NCI-H2227 treated with DMSO at 0.1 percent for 48 hours (cell line): ENCODE results near the gene HTT.

Experiments
- DNase-seq: peaks from one replicate; lab custom pipeline; 2025; lab: John Stamatoyannopoulos, UW

Gene HTT

DNA sequence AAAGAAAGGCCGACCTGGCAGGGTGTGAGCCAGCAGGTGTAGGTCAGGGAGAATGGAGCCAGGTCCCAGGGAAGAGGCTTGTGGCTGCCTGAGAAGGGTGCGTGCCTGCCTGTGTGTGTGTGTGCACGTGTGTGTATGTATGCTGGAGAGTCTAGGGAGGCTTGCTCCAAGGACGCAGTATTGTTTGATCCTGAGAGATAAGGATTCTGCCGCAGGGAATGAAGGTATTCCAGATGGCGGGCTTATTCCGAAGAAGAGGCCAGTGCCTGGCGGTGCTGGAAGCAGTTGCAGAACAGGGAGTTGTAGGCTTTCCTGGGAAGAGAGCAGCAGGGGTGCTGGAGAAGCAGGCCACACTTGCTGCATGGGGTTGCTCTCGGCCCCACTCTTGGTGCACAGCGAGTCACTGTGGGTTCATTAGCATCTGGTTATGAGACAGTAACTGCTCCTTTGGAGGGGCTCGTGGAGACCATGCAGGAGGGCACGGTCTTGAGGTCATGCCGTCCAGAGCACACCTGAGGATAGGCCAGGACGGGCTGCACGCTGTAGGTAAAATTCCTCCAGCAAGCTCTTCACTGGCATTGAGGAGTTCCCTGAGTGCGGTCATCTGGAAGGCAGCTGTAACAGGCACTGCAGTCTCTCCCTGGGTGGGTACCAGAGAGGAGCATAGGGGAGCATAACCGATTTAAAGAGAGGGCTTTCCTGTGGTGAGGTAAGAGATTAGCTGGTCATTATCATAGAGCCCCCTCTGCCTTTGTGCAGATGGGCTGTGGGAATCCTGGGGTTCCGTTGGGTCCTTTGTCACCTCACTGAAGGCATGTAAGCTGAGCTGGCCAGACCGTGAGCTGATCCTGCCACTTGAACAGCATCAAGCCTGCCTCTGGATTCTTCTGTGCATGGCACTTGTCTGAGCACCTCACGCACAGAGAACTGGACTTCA, 144.6 kb downstream of the HTT start:
- no peak for DNase-seq

- no peak for DNase-seq
Observed at GRCh38 chr4:3219761-3220475, 145.4 kb downstream of the HTT start.

DNA sequence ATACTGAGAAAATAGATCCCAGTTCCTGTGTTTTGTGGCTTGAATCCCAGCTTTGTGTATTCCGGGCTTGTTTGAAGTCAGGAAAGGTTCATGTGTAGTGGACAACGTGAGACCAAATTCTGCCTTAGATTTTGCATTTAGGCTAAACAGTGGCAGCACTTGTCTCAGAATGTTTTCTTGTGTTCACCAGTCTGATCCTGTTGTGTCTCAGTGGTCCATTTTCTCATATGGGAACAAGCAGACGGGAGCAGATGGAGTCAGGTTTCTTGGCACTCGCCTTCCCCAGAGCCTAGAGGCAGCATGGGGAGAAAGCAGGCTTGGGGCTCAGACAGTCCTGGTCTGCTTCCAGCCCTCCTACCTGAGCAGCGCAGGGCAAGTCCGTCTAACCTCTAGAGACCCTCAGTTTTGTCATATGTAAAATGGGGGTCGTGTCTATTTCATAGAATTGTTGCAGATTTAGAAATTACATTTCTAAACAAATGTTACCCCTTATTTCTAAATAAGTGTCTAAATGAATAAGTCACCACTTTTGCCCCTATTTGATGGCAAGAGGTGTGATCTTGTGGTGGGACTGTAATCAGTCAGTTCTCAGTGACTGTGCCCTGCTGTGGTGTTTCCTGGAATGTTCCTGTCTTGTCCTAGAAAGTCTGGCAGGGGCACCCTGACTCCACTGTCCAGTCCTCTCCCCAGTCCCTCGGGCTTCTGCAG, 146.1 kb downstream of the HTT start:
- DNase-seq, result no peak

GRCh38 chr4:3221184-3221494, 146.7 kb downstream of the HTT start:
- DNase-seq, result no peak

GRCh38 chr4:3221996-3222395, 147.5 kb downstream of the HTT start:
- no peak for DNase-seq

- no peak for DNase-seq
Observed at GRCh38 chr4:3223346-3223745, 148.9 kb downstream of the HTT start.

GRCh38 chr4:3223956-3224748, 149.7 kb downstream of the HTT start:
- no peak for DNase-seq

- no peak for DNase-seq
Observed at GRCh38 chr4:3225071-3225850, 150.8 kb downstream of the HTT start.

- DNase-seq, result no peak
Observed at GRCh38 chr4:3225936-3226335, 151.5 kb downstream of the HTT start.

GRCh38 chr4:3226467-3226866, 152.0 kb downstream of the HTT start:
- no peak for DNase-seq

- DNase-seq, result no peak
Observed at GRCh38 chr4:3226944-3227343, 152.5 kb downstream of the HTT start.

DNA sequence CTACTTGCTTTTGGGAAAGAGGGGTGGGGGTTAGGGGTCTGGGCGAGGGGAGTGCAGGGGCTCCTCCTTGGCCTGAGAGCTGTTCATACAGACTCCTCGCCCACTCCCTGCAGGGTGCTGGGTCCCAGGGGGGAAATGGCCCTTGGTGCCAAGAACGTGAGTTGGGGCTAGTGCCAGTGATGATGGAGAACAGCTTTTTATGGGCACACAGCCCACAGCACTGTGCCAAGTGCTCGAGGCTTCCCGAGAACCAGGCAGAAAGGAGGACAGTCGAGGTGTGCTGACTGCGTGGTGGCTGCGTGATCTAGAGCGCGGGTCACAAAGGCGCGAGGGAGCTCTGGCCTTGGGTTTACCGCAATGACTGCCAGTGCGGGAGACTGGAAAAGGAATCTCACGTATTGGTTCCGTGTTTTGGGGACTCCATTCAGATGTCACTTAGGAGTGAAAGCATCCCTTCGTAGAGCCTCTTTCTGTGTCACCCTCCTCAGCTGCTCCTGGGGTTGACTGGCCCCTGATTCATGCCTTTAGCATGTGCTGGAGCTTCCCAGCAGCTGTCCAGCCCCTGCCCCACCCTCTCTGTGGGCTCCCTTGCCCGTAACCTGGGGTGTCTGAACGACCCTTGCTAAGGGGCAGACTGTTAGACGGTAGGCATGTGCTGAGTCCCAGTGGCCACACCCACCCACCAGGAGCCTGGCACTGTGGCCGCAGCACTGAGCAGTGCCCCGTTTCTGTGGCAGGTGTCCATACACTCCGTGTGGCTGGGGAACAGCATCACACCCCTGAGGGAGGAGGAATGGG, 153.6 kb downstream of the HTT start:
- no peak for DNase-seq

DNA sequence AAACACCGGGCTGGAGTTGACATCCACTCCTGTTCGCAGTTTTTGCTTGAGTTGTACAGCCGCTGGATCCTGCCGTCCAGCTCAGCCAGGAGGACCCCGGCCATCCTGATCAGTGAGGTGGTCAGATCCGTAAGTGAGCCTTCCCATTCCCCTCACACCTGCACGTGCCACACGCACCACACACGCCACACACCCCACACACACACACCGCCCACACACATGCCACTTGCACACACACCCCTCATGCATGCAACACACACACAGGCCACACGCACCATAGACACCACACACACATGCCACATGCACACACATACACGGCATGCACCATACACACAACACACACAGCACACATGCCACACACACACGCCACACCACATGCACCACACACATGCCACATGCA, 154.4 kb downstream of the HTT start:
- DNase-seq, result no peak

GRCh38 chr4:3229328-3229727, 154.8 kb downstream of the HTT start:
- DNase-seq, result no peak

- no peak for DNase-seq
Observed at GRCh38 chr4:3229964-3230363, 155.5 kb downstream of the HTT start.

DNA sequence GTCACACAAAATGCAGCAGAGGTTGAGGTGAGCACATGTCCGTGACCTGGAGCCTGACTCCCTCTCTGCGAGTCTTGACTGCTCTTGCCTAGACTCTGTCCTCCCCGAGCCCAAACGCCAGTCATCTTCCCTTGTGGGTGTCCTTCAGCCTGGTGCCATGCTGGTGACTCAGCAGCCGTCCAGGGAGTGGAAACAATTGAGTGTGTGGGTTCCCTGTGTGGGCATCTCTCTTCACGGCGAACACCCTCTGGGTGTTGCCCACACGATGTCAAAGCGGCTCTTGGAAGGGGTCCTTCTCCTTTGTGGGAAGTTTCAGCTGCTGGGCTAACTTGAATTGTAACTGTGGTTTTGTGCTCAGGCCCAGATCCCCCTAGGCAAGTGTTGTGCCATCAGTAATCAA, 157.0 kb downstream of the HTT start:
- no peak for DNase-seq

GRCh38 chr4:3232001-3232400, 157.5 kb downstream of the HTT start:
- DNase-seq, result no peak

DNA sequence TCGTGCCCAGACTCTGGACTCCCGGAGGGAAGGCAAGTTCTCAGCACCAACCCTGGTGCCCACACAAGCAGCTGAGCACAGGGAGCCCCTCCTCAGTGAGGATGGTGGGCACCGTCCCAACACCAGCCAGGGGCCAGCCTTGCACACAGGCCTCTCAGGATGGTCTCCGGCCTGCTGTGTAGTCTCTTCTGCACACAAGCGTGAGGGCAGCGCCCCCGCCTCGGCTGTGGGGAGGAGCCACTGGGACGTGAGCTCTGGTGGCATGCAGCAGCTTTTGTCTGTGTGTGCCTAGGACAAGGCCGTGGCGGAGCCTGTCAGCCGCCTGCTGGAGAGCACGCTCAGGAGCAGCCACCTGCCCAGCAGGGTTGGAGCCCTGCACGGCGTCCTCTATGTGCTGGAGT, 158.4 kb downstream of the HTT start:
- DNase-seq, result no peak

DNA sequence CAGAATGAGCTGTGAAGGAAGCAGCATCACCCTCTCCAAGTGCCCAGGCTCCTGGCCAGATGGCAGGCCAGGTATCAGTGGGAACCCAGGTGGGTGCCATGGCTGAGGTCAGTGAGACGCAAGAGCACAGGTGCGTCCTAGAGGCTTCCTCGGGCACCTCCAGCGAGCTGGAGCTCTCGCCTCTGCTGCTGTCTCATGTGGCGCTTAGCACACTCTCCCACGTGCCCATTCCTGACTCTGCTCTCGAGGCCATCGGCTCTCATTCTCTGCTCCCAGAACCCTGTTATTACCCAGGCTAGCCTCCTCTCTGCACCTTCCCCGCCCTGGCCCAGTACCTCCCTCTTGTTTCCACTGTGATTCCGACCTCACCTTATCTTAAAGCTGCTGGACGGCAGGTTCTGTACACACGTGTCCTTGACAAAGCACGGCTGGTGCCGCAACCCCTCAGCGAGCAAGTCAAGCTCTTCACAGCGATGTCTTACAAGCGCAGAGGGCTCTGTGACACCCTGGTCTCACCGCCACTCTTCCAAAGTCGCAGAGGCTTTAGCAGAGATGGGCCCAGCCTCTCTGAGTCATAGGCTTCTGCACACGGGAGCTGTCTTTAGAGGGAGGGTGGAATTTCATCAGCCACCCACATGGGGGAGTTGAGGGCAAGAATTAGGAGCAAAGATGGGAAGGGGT, 159.1 kb downstream of the HTT start:
- no peak for DNase-seq
